NCI-H2081 treated with DMSO at 0.1 percent for 48 hours (cell line): ENCODE results near the gene ITPR1.

Experiments
- DNase-seq: peaks from one replicate; lab custom pipeline; 2025; lab: John Stamatoyannopoulos, UW

The ITPR1 gene

DNA sequence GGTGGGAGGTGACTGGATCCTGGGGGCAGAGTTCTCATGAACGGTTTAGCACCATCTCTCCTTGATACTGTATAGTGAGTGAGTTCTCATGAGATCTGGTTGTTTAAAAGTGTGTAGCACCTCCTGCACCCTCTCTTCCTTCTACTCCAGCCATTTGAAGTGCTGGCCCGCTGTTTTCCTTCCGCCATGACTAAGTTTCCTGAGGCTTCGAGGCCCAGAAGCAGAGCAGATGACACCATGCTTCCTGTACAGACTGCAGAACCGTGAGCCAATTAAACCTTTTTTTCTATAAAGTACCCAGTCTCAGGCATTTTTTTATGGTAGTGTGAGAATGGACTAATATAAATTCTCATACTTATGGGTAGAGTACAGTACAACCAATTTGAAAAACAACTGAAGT is 362.5 kb downstream of the ITPR1 start:
- DNase-seq: no peak

DNA sequence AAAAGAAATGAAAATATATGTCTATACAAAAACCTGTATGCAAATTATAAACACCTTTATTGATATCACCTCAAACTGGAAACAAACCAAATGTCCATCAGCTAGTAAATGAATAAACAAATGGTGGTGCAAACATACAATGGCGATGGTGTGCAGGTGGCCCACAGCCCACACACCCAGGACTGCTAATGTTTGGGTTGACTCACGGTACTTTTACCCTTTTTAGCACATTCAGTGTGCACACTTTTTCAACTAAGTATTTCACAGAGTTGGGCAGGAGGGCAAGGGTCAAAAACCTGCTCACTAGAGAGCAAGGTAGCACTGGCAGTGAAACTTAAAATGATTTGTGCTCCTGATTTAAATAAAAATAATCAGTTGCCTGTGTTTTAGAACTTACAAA is 363.0 kb downstream of the ITPR1 start:
- DNase-seq: no peak

DNA sequence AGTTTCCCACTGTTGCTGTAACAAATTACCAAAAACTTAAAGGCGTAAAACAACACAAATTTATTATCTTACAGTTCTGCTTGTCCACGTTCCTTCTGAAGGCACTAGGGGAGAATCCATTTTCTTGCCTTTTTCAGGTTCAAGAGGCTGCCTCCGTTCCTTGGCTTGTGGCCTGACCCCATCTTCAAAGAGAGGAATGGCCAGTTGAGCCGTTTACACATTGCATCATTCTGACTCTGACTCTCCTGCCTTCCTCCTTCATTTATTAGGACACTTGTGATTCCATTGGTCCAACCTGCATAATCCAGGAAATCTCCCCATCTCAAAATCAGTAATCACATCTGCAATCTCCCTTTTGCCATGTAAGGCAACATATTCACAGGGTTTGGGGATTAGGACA is 363.4 kb downstream of the ITPR1 start:
- no peak for DNase-seq

DNA sequence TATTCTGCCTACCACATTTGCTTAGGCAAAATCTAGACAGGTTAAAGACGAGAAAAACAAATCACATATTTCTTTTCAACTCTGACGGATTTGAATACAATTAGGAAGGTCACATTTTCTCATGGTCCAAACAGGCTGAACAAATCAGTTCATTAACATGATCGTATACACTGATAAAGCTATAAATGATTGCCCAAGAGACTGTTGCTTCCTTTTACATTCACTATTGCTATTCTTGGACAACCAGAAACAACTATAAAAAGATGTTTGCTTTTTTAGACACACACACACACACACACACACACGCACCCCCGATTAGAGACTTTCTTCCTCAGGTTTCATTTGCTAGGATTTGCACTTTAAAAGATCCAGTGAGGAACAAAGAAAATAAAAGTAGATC is 363.8 kb downstream of the ITPR1 start:
- no peak for DNase-seq

DNA sequence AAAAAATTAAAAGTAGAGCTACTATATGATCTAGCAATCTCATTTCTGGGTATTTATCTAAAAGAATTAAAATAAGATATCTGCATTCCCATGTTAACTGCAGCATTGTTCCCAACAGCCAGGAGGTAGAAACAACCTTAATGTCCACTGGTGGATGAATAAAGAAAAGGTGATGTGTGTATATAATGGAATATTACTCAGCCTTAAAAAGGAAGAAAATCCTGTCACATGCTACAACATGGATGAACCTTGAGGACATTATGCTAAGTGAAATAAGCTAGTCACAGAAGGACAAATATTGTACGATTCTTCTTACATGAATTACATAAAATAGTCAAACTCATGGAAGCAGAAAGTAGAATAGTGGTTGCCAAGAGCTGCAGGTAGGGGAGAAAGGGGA is 366.6 kb downstream of the ITPR1 start:
- DNase-seq: no peak

DNA sequence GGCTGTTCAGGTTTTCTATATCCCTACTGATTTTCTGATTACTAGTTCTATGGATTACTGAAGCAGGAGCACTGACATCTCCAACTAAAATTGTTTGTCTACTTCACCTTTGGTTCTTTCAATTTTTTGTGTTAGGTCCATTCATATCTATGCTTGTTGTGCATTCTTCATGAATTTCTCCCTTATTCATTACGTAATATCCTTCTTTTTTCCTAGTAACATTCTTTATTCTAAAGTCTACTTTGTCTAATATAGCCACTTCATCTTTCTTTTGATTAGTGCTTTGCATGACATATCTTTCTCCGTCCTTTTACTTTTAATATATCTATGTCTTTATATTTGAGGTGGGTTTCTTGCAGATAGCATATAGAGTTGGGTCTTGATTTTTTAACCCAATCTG is 369.8 kb downstream of the ITPR1 start:
- no peak for DNase-seq

DNA sequence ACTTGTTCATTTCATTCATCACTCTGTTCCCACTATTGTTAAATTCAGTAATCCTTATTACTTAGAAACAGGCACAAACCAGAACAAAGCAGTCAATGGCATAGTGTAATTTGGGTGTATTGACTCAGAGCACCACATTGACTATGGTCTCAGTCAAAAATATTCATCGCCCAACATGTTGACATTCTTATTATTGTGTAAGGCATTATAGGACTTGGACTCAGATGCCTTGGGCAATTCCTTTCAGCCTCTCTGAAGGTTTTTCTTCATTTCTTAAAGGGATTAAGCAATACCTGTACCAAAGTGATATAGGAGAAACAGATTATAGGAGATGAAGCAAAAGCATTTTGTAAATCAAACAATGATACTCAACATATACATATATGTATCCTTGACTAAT is 371.4 kb downstream of the ITPR1 start:
- DNase-seq: no peak

DNA sequence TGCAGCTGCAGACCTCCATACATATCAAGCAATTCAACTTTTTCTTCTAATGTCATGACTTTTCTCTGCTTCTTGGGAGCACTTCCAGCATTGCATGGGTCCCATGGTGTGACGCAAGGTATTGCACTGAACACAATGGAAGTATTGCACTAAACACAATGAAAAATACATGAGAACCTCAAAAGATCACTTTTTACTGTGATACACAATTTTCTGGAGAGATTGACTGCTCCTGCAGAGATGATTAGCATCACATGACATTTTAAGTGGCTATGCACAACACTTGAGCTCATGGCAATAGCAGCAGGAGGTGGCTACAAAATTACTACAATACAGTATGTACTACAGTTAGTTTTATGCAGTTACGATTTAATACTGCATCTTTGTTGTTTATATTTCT is 372.6 kb downstream of the ITPR1 start:
- DNase-seq: no peak

DNA sequence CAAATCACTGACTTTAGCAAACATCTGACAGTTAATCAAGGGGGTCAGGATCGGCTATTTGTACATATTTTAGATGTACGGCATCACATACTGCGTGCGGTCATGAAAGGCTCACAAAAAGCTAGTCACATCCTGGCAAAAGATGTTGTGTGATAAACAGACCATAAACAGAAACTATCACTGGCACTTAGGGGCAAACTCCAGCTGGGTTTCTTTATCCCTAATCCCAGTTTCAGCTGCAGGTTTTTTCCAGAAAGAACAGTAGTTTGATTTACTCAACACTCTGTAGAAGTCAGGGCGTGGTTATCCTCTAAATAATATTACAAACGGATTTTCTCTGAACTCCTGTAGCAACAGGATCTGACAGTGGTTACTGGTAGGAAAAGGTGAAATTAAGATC is 373.7 kb downstream of the ITPR1 start:
- DNase-seq: no peak

DNA sequence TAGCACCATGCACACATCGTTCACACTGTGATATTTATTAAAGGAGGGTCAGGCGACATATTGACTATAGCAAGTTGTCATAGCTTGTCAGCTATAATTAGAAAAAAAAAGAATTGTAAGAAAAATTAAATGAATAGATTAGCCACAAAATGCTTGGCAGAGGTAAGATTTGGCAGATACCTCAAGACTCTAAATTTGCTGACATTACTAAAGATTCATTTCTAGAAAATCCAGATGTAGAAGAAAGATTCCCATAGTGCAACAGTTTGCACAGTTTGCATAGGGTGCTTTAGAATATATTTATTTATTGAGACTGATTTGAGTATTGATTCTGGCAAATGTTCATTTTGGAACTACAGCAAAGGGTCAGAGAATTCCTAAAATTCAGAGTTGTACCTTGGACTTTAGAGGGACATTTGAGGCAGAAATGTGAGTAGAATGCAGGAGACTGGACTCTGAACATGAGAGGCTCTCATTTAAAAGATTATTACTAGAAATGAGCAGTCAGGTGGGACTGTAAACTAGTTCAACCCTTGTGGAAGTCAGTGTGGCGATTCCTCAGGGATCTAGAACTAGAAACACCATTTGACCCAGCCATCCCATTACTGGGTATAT is 384.1 kb downstream of the ITPR1 start:
- DNase-seq: no peak

DNA sequence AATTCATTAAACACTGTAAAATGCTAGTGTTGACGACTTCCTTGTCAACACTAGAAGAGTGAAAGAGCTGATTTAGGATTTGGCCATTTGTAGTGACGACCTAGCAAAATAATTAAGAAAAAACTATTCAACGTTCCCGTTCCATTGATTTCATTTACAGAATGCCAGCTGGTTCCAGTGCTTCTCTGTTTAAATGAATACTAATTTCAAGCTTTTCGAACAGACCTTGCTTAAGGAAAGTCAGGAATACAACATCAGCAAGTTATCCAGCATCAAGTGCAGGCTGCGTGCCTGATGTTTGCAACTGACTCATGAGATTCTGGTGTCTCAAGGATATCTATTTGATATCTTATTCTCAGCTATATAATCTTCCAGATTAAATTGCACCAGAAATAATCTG is 387.7 kb downstream of the ITPR1 start:
- DNase-seq: no peak

DNA sequence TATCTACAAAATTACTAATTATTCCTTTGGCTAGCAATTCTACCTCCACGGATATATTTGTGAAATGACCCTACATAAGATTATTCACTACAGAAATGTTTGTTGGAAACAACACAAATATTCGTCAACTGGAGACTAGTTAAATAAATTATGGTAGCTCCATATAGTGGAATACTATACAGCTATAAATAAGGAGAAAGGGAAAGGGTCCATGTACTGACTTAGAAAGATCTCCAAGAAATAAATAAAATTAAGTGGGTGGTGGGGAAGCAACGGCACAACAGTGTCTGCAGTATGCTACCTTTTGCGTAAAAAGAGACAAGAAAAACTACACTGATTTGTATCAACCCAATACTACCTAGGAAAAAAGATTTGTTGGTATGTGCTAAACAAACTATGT is 389.4 kb downstream of the ITPR1 start:
- DNase-seq: no peak

DNA sequence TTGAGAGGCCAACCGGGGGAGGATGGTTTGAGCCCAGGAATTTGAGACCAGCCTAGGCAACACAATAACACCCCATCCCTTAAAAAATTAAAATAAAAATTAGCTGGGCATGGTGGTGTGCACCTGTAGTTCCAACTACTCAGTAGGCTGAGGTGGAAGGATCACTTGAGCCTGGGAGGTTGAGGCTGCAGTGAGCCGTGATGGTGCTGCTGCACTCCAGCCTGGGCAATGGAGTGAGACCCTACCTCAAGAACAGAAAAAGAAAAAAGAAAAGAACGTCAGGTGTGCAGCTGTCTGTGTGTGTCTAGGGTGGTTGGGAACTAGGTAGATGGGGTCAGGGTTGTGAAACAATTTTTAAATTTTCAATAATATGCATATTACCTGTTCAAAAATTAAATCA is 389.9 kb downstream of the ITPR1 start:
- no peak for DNase-seq

DNA sequence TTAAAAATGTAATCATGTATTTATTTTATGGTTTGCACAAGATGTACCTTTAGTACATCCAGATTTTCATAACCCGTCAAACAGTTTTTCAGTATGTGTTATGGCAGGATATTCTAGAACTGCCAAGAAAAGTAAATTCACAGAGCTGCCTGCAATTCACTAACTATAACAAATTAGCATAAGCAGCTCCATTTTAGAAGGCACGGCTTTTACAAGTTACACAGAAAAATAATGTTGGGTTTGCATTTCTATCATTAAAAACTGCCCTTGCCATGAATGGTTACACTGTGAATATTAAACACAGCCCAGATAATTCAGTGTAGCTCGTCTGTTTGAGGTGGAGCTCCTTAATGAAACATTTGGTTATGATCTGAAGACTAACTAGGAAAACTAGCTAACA is 391.7 kb downstream of the ITPR1 start:
- DNase-seq: no peak

DNA sequence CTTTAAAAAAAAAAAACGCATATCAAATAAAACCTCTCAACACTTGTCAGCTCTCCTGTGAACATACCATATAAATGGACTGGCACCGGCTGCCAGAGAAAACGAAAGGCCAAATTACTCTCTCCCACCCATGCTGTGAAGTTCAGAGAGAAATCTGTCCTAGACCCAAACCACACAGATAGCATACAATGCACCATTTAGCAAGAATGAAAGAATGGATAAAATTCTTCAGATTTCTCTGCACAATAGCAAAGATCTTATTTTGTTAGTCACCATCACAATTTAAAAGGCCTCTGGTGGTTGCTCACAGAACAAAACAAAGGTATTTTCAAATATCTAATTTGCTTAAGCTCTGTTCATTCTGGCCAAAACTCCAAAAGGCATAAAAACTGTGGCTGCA is 392.2 kb downstream of the ITPR1 start:
- DNase-seq: no peak

DNA sequence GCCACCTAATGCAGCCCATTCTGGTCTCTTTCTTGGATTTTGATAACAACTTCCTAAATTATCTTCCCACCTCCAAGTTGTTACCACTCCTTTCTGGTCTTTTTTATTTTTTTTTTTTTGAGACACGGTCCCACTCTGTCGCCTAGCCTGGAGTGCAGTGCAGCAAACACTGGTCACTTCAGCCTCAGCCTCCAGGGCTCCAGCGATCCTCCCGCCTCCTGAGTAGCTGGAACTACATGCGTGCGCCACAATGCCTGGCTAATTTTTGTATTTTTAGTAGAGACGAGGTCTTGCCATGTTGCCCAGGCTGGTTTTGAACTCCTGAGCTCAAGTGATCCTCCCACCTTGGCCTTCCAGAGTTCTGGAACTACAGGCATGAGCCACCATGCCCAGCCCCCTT is 393.3 kb downstream of the ITPR1 start:
- no peak for DNase-seq

DNA sequence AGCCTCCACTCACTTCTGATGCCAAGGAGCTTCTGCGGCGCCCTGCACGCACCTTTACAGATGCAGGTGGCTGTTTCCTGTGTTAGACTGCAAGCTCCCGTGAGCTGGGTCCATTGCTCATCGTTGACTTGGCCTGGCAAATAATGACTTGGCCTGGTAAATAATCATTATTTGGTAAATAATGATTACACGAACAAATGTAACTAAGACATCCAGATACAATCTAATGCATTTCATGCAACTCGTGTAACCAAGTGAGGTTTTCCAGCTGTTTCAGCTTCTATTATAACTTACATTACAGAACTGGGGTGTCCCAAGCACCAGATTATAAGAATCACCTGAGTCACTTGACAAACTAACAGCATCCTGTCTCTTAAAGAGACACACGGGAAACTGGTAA is 394.0 kb downstream of the ITPR1 start:
- DNase-seq: no peak

DNA sequence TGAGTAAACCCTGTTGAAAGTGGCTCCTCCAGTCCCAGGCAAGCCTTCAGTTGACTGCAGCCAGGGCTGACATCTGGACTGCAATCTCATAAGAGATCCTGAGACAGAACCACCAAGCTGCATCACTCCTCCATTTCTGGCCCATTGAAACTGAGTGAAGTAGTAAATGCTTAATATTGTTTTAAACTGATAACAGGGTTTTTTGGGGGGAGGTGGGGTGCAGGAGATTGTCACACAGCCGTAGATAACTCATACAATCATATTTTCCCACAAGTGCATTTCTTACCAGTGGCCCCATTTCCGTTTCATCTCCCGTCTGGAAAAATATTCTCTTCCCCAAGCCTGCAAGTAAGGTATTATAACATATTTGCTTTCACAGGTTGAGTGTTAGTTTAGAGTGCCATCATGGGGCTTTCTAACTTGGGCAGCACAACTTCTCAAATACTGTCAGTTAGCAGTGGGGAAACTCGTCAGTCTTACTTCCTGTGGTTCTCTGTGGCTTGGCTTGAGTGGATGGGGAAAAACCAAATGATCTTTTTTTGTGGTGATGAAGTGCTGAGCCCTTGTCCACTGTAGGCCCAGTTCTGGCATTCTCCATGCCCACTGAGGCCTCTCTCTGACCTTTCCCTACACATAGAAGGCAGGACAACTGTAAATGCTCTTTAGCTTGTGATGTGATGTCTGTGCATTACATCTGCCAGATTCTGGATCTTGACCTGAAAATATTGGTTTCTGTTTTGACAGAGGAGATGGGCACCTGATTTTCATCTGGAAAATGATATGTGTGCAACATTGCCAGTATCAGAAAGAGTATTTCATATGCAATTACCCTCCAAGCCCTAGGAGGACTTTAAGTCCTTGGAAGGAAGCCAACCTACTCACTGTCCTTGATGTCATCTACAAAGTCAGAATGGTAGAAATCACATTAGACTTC is 396.0 kb downstream of the ITPR1 start:
- no peak for DNase-seq

DNA sequence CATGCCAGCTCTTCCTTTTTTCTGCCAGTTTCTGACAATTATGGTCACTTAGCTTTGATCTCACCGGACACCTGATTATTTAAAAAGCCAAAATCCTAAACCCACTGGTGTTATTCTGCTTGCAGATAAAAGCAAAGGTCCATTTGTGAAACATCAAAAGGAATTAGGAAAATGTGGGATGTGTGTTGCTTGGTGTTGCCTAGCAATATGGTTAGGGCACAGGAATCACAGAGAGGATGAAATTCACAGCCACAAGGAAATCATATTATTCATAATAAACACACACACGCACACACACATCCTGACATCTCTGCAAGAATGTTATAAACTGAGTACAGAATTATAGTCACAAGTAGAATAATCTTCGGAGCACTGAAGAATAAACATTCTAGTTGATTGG is 396.7 kb downstream of the ITPR1 start:
- no peak for DNase-seq

DNA sequence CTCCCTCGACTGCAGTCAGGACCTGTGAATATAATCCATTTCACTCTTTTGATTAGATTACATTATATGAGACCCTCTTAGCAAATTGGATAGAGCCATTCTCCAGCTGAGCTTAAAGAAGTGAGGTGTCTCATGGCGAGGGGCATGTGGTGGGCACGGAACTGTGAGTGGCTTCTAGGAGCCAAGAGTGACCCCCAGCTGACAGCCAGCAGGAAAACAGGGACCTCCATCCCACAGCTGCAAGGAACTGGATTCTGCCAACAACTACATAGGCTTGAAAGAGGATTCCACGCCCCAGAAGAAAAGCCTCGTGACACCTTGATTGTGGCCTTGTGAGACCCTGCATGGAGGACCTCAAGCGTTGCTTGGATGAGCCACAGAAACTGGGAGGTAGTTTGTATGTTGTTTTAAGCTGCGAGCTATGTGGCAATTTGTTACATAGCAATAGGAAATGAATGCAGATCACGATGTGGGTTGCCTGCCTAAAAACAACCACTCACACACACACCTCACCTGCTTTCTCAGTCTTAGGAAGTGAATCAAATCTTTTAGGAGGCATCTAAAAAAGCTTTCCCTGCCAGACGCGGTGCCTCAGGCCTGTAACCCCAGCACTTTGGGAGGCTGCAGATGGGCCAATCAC is 401.9 kb downstream of the ITPR1 start:
- no peak for DNase-seq

DNA sequence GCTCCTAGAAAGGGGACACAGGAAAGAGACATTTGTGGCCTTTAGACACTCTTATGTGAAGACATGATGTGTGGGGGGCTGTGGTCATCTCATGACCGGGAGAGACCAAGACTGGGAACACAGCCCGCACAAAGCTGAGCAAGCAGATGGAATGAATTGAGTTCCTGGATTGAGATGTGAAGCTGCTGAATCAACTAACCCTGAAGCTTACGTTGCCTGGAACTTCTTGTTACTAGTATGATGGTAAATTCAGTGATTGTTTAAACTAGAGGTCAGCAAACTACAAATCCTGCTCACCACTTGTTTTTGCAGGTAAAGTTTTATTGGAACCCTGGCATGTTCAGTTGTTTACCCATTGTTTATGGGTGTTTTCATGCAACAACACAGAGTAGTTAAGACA is 402.7 kb downstream of the ITPR1 start:
- no peak for DNase-seq
